Stimulated activated CD8-positive, alpha-beta memory T cell treated with anti-CD3 and anti-CD28 coated beads, Interleukin-7, amount 100 ng/mL, for 24 hours (primary cell): Measurements from ENCODE around the gene CCNL2.
"Not testable (repeated sequence)": the region's sequence is repeated elsewhere in the genome, so short reads cannot be mapped to it uniquely, and the experiment has no call there.

Experiments
- DNase-seq: peaks from one replicate; pipeline ENCODE4 v3.0.0-alpha.2; 2020; ENCODE audit warnings: low read depth

CCNL2 gene

DNA sequence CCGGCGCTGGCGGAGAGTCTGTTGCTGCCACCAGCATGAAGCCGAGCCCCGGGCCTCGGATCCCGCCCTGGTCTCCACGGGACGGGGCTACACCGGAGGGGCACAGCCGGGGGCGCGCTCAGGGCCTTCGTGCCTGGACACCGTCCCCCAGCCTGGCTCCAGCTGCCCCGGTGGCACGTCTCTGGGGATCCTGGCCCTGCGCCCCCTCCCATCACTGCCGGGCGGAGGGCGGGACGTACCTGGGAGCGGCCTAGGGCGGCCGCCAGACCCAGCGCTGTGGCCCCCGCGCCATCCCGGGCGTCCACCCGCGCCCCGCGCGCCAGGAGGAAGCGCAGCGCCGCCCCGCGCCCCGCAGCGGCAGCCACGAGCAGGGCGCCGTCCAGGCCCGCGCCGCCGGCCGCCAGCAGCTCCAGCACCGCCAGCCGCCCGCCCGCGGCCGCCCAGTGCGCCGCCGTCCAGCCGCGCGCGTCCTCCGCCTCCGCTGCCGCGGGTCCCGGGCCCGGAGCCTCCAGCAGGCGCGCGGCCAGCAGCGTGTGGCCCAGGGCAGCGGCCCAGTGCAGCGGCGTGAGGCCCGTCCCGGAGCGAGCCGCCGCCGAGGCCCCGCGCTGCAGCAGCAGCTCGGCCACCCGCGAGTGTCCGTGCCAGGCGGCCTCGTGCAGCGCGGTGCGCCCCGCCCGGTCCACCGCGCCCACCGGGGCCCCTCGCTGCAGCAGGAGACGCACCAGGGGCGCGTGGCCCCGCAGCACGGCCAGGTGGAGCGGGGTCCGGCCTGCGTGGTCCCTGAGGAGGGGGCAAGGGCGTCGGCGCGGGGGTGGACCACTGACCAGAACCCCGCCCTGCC is 20.9 kb upstream of the CCNL2 start:
- no peak for DNase-seq

GRCh38 chr1:1419363-1419812 is 20.3 kb upstream of the CCNL2 start:
- no peak for DNase-seq

DNA sequence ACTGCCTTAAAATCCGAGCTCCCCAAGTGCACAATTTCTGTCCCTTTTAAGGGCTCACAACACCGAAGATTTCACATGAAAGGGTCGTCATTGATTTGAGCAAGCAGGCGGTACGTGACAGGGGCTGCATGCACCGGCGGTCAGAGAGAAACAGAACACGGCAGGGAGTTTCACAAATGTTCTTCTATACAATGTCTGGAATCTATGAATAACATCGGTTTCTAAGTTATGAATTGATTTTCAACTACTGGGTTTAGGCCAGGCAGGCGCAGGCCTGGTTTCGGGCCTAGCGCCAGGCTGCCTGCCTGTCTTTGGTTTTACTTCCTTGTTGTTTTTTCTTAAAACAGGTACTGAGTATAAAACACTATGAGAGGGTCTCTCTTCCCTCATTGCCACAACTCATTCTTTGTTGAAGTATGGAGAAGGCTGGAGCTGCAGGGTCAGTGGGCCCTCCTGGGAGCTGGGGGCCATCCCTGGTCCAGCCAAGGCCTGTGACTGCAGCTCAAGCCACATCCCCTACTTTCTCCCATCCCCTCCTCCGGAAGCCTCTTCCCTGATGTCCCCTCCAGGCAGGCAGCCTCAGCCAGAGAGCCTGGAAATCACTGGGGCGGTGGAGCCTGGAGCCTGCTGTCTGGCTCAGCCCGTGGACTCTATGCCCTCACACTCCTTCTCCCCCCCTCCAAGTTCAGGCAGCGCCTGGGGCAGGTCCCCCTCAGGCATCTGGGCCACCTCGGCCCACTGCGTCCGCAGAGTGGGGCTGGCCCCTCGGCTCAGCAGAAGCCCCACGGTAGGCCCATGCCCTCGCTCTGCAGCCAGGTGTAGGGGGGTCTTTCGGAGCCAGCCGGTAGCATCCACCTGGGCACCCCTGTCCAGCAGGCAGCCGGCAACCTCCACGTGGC is 19.6 kb upstream of the CCNL2 start:
- no peak for DNase-seq

DNA sequence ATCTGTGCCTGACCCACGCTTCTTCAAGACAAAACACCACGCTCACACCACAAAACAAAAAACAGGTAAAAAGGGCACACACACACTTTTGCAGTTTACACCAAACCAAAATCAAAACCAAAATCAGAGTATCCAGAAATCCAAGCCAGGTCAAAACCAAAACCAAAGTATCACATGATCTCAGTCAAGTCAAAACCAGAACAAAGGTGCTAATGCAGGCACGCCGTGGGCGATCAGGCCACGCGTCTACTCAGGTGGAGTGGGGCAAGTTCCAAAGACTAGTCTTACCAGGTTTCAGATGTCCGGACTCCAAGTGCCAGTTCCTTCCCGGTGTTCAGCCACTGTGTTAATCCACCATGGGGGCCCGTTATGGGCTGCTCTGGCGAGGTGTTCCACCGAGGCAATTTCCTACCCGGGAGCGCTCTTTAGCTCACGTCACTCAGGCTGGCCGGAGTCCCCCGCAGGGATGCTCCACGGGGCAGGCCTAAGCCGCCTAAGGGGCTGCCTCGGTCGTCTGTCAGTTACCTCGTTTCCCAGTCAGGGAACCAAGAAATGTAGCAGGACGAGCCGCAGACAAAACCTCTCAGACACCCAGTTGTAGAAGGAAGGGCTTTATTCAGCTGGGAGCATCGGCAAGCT is 18.8 kb upstream of the CCNL2 start:
- DNase-seq, result not testable (repeated sequence)

DNA sequence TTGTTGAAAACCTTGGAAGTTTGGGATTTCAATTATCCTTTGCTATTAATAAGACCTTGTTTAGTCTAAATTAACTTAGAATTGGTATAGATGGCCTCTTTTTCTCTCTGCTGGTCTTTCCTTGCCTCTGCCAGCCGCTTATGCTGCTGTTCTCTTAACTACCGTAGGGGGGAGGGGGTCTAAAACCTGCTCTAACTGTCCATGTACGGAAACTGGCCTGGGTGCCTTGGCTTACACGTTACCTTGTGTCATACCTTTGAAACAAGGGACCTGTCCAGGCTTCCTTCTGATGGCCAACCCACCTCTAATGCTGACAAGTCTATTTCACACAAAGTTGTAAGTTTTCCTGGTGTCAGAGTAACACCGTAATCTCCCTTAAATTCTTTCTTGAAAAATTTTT is 18.3 kb upstream of the CCNL2 start:
- DNase-seq, result not testable (repeated sequence)

DNA sequence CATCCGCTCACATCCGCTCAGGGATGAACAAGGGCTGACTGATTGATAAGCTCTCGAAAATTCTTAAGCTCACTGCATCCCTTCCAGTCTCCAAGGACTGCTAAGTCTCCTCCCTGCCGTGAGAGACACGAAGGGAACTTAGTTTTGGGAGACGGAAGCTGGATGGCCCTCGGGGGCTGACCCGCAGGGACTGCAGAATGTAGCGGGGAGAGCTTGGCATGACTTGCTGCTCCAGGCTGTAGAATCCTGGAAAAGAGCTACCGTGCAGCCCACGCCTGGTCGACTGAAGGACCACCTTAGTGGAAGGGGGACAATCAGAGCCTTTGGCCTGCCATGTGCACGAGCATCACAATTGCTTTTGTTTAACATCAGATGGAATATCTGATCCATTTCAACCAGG is 16.6 kb upstream of the CCNL2 start:
- DNase-seq, result no peak

DNA sequence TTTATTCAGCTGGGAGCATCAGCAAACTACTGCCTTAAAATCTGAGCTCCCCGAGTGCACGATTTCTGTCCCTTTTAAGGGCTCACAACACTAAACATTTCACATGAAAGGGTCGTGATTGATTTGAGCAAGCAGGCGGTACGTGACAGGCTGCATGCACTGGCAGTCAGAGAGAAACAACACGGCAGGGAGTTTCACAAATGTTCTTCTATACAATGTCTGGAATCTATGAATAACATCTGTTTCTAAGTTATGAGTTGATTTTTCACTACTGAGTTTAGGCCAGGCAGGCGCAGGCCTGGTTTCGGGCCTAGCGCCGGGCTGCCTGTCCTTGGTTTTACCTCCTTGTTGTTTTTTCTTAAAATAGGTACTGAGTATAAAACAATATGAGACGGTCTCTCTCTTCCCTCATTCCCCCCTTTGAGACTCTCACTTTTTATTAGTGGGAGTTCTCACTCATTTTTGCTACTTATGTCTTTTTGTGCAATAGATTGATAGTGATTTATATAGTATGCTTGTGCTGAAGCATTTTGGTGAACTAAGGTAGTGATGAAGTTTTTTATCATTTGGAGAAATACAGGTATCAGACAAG is 13.3 kb upstream of the CCNL2 start:
- not testable (repeated sequence) for DNase-seq

GRCh38 chr1:1411626-1412025 is 12.5 kb upstream of the CCNL2 start:
- DNase-seq, result no peak

GRCh38 chr1:1410238-1410637 is 11.1 kb upstream of the CCNL2 start:
- not testable (repeated sequence) for DNase-seq

GRCh38 chr1:1407636-1408318 is 8.6 kb upstream of the CCNL2 start:
- DNase-seq, result no peak

- peak; percentile 90 for DNase-seq
These were observed 7.9 kb upstream of the CCNL2 start, which contains the start of gene MRPL20 for GRCh38 chr1:1406821-1407635. Gene MRPL20, minus strand, starts transcription at chr1:1407293. Its CDS starts 76 bp downstream, at chr1:1407217.

DNA sequence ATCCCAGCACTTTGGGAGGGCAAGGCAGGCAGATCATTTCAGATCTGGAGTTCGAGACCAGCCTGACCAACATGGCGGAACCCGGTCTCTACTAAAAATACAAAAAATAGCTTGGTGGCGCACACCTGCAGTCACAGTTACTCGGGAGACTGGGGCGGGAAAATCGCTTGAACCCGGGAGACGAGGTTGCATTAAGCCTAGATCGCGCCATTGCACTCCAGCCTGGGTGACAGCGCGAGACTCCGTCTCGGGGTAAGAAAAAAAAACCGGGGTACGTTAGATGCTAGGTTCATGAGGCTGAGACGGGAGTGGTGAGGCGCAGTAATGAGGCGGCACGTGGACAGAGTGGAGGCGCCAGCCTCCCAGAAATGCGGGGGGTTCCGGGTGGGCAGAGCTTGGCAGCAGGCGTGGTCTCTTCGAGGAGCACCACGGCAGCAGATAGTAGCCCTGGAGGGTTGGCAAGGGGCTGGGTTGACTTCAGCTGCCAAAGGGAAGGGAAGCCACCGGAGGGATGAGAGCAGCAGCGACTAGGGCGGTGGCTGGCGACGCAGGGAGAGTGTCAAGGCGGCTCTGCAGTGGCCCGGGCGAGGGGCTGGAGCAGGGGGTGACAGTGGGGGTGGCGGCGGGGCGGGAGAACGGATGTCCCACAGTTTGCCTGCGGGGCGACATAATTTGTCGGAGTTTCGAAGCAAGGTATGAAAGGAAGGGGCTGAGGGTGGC is 7.1 kb upstream of the CCNL2 start:
- no peak for DNase-seq

DNA sequence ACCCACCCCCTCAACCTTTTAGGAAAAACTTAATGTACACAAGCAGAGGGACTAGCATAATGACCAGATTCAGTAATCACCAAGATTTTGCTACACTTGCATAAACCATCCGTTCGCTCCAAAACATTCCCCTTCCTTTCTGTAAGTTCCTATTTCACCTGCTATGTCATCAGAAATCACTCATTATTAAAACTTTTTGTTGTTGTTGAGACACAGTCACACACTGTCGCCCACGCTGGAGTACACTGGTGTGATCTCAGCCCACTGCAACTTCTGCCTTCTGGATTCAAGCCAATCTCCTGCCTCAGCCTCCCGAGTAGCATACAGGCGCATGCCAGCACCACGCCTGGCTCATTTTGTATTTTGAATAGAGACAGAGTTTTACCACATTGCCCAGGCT is 4.5 kb upstream of the CCNL2 start:
- DNase-seq, result no peak

GRCh38 chr1:1402901-1403392 is 3.8 kb upstream of the CCNL2 start:
- DNase-seq, result not testable (repeated sequence)

- DNase-seq, result no peak
These were observed 3.2 kb upstream of the CCNL2 start for GRCh38 chr1:1402072-1402900.

- no peak for DNase-seq
These were observed 2.4 kb upstream of the CCNL2 start for GRCh38 chr1:1401457-1402010.

- DNase-seq, result no peak
These were observed 1.7 kb upstream of the CCNL2 start for GRCh38 chr1:1400576-1401456.
